BJ (cell line): ENCODE data around the gene AP1G2. TPM values are rescaled to one million over a fixed set of nuclear protein-coding genes. Genes with fewer than 3 reads are reported as not detected.

Source experiments
- CTCF ChIA-PET: fragments of 350-600 bp; formaldehyde crosslinking; extraction: SDS; loops from one replicate; lab custom pipeline; 2021; ENCODE audit warnings: antibody characterized with exemption, inconsistent platforms; lab: Yijun Ruan, JAX
- POLR2A ChIA-PET: fragments of 300-600 bp; sonication (Branson Sonifier 250); formaldehyde crosslinking; extraction: SDS; loops from one replicate; lab custom pipeline; 2021; ENCODE audit warnings: antibody characterized with exemption; lab: Charles Lee
- DNase-seq: peaks from one replicate; pipeline ENCODE4 v3.0.0-alpha.2; 2011; ENCODE audit warnings: low read depth
- H3K27me3 ChIP-seq: 2 replicates; pipeline ENCODE4 v1.6.0; 2011; ENCODE audit warnings: low read length; ENCODE audit not compliant: control insufficient read depth, insufficient read depth
- H3K36me3 ChIP-seq: 2 replicates; pipeline ENCODE4 v1.5.1; 2011; ENCODE audit warnings: low read length; ENCODE audit not compliant: control insufficient read depth, insufficient read depth
- H3K4me3 ChIP-seq: 2 replicates; pipeline ENCODE4 v1.5.1; 2011; ENCODE audit warnings: low read depth, mild to moderate bottlenecking, control low read depth, low read length
- CTCF ChIP-seq: IDR thresholded peaks from 2 replicates; pipeline ENCODE4 v1.5.1; 2011; ENCODE audit warnings: low read depth, mild to moderate bottlenecking, control low read depth, inconsistent platforms, low read length, moderate library complexity; ENCODE audit not compliant: insufficient read depth
- polyA minus RNA-seq: library from RNA; depleted of rRNA, polyadenylated mRNA; stranded (reverse); fragments of >200 nt; gene quantifications from 2 replicates; pipeline ENCODE4 v1.2.3, GENCODE V29; 2011; rRNA and poly(A)+ RNA removed
- polyA plus RNA-seq: library from polyadenylated mRNA; depleted of rRNA; stranded (reverse); fragments of >200 nt; gene quantifications from 2 replicates; pipeline ENCODE4 v1.2.3, GENCODE V29; 2011; rRNA removed

Gene AP1G2, protein sequence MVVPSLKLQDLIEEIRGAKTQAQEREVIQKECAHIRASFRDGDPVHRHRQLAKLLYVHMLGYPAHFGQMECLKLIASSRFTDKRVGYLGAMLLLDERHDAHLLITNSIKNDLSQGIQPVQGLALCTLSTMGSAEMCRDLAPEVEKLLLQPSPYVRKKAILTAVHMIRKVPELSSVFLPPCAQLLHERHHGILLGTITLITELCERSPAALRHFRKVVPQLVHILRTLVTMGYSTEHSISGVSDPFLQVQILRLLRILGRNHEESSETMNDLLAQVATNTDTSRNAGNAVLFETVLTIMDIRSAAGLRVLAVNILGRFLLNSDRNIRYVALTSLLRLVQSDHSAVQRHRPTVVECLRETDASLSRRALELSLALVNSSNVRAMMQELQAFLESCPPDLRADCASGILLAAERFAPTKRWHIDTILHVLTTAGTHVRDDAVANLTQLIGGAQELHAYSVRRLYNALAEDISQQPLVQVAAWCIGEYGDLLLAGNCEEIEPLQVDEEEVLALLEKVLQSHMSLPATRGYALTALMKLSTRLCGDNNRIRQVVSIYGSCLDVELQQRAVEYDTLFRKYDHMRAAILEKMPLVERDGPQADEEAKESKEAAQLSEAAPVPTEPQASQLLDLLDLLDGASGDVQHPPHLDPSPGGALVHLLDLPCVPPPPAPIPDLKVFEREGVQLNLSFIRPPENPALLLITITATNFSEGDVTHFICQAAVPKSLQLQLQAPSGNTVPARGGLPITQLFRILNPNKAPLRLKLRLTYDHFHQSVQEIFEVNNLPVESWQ
- polyA plus RNA-seq (33.3 and 54.5 TPM in 2 replicates), polyA minus RNA-seq (32.1 and 48.5 TPM in 2 replicates)

GRCh38 chr14:23567186-23568020 lies at the start of gene AP1G2:
AP1G2 (minus strand) TSS chr14:23567791; CDS start chr14:23567314, 477 bp downstream.
- Histone ChIP-seq H3K4me3 (peak within 1 kb of the TSS; percentile 52), H3K36me3 (no peaks in the 10 kb centered on the region; the same call in 1 of the 2 replicates), H3K27me3 (peaks cover 4% of the 10 kb centered on the region)
- ChIA-PET CTCF (interaction anchor here (1.3 to 16.8 kb wide), 5 partner anchors 8 to 343 kb away, joined by 3 to 479 read pairs (median 5); partner anchors contain the start of gene NGDN), POLR2A (no interaction called here)
- TF ChIP-seq CTCF = no peak; the same call in 1 of the 2 replicates
- DNase-seq = no peak

DNA sequence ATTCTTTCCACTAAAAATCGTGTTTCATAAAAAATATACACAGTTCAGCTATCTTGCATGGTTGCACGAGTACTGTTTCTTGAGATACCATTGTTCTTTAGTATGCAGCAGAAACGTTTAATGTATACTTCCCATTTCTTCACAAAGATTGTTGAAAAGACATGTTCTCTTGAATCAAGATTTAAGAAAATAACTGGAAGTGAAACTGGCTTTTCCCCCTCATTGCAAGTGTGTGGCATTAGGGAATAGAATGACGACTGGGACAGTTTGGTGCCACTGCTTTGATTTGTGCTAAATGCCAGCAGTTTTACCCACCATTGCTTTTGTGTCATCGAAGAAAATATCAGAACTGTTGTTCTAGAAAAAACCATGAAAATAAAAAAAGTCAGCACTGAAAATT lies 48.3 kb upstream of the AP1G2 start:
- CTCF ChIA-PET = interaction anchor here (2.6 kb wide), 1 partner anchor 295 kb away, joined by 10 read pairs; no protein-coding TSS in a partner anchor

GRCh38 chr14:23614395-23614828 lies 46.8 kb upstream of the AP1G2 start:
- POLR2A ChIA-PET = no interaction called here
- no peak for TF ChIP-seq CTCF
- H3K27me3 ChIP-seq = peaks cover 2% of the 10 kb centered on the region; the same call in 1 of the 2 replicates
- CTCF ChIA-PET = interaction anchor here (1.4 kb wide), 1 partner anchor 8 kb away, joined by 3 read pairs; no protein-coding TSS in a partner anchor
- no peak overlapping the region for H3K4me3 ChIP-seq
- no peaks in the 10 kb centered on the region for H3K36me3 ChIP-seq
- no peak for DNase-seq

More for the DNA sequence above, 48.3 kb upstream of the AP1G2 start:
- no peak overlapping the region for H3K4me3 ChIP-seq
- H3K27me3 ChIP-seq = peaks cover 2% of the 10 kb centered on the region; the same call in 1 of the 2 replicates
- POLR2A ChIA-PET = no interaction called here
- DNase-seq = no peak
- H3K36me3 ChIP-seq = no peaks in the 10 kb centered on the region
- TF ChIP-seq CTCF = no peak

- DNase-seq = no peak
- no peak for TF ChIP-seq CTCF
- Histone ChIP-seq H3K4me3 (no peak overlapping the region), H3K27me3 (peaks cover 2% of the 10 kb centered on the region; the same call in 1 of the 2 replicates), H3K36me3 (no peaks in the 10 kb centered on the region)
- ChIA-PET CTCF (interaction anchor here (1.4 to 2.2 kb wide), 2 partner anchors 9 to 19 kb away, joined by 3 to 8 read pairs; no protein-coding TSS in a partner anchor), POLR2A (no interaction called here)
Observed at GRCh38 chr14:23613242-23614070, 45.9 kb upstream of the AP1G2 start.
